Measurements from ENCODE around the gene DDX39B. TPM values are rescaled to one million over a fixed set of nuclear protein-coding genes. Genes with fewer than 3 reads are reported as not detected.

Gene DDX39B
- total RNA-seq (2022; extraction: Qiagen RNA extraction): 340 to 418 TPM (median 347 TPM) in 5 replicates

GRCh38 chr6:31541658-31542521 is at the start of gene DDX39B:
Gene DDX39B (minus strand): TSS chr6:31542003. CDS start chr6:31540532, 1,471 bp downstream.

GRCh38 chr6:31586008-31586407 is 44.2 kb upstream of the DDX39B start, which contains the start of gene LST1:
Gene LST1 (plus strand): TSS chr6:31586277. CDS start chr6:31587300, 1,023 bp downstream.

GRCh38 chr6:31582230-31582643 is 40.4 kb upstream of the DDX39B start, which contains the start of gene LTB:
Gene LTB (minus strand): TSS chr6:31582424. CDS start chr6:31582417, 7 bp downstream.

GRCh38 chr6:31575335-31575901 is 33.6 kb upstream of the DDX39B start, which contains the start of gene TNF:
Gene TNF (plus strand): TSS chr6:31575565. CDS start chr6:31575742, 177 bp downstream.

GRCh38 chr6:31572041-31572911 is 30.5 kb upstream of the DDX39B start, which contains the start of gene LTA:
Gene LTA (plus strand): TSS chr6:31572289. CDS start chr6:31572743, 454 bp downstream.

GRCh38 chr6:31546958-31547726 is 5.3 kb upstream of the DDX39B start, which contains the start of gene NFKBIL1:
Gene NFKBIL1 (plus strand): TSS chr6:31547608. CDS start chr6:31547695, 87 bp downstream.

GRCh38 chr6:31546339-31546957 is 4.6 kb upstream of the DDX39B start, which contains the start of gene ATP6V1G2:
Gene ATP6V1G2 (minus strand): TSS chr6:31546608. CDS start chr6:31546559, 49 bp downstream.

GRCh38 chr6:31528821-31529328 is 12.9 kb downstream of the DDX39B start, which contains the start of gene MCCD1:
Gene MCCD1 (plus strand): TSS chr6:31528962. CDS start chr6:31529015, 53 bp downstream.

GRCh38 chr6:31497531-31498476 is 44.0 kb downstream of the DDX39B start, which contains the start of gene MICB:
Gene MICB (plus strand): TSS chr6:31498145. CDS start chr6:31498194, 49 bp downstream.

Other genes with a start within 250 kb of the DDX39B start
- 18.9 to 30.6 TPM (median 26.0 TPM) in 5 replicates for gene HLA-B, start 184.8 kb downstream of the DDX39B start, total RNA-seq (2022; extraction: Qiagen RNA extraction)
- gene MICA, start 138.4 kb downstream of the DDX39B start, total RNA-seq (2022; extraction: Qiagen RNA extraction): 28.1 to 29.7 TPM (median 28.9 TPM) in 5 replicates
- 5.8 to 6.5 TPM (median 6.2 TPM) in 5 replicates for gene MICB, start 43.9 kb downstream of the DDX39B start, total RNA-seq (2022; extraction: Qiagen RNA extraction)
- not detected in 5 replicates for gene MCCD1, start 13.0 kb downstream of the DDX39B start, total RNA-seq (2022; extraction: Qiagen RNA extraction)
- 0.62 to 1.1 TPM (median 0.93 TPM) in 5 replicates for gene ATP6V1G2, start 4.6 kb upstream of the DDX39B start, total RNA-seq (2022; extraction: Qiagen RNA extraction)
- gene NFKBIL1, start 5.6 kb upstream of the DDX39B start, total RNA-seq (2022; extraction: Qiagen RNA extraction): 9.5 to 13.0 TPM (median 12.6 TPM) in 5 replicates
- gene LTA, start 30.3 kb upstream of the DDX39B start, total RNA-seq (2022; extraction: Qiagen RNA extraction): 0.07 to 0.23 TPM (median 0.08 TPM) in 3 of 5 replicates, not detected in the others
- gene TNF, start 33.6 kb upstream of the DDX39B start, total RNA-seq (2022; extraction: Qiagen RNA extraction): 0.07 to 0.08 TPM in 2 of 5 replicates, not detected in the others
- gene LTB, start 40.4 kb upstream of the DDX39B start, total RNA-seq (2022; extraction: Qiagen RNA extraction): 0.12 to 0.49 TPM (median 0.14 TPM) in 4 of 5 replicates, not detected in the other
- gene LST1, start 44.3 kb upstream of the DDX39B start, total RNA-seq (2022; extraction: Qiagen RNA extraction): 0.14 to 0.41 TPM (median 0.29 TPM) in 5 replicates
- gene NCR3, start 51.0 kb upstream of the DDX39B start, total RNA-seq (2022; extraction: Qiagen RNA extraction): not detected in 5 replicates
- gene AIF1, start 73.2 kb upstream of the DDX39B start, total RNA-seq (2022; extraction: Qiagen RNA extraction): not detected in 5 replicates
- 66.2 to 87.9 TPM (median 84.6 TPM) in 5 replicates for gene PRRC2A, start 78.7 kb upstream of the DDX39B start, total RNA-seq (2022; extraction: Qiagen RNA extraction)
- 117 to 150 TPM (median 136 TPM) in 5 replicates for gene BAG6, start 110.7 kb upstream of the DDX39B start, total RNA-seq (2022; extraction: Qiagen RNA extraction)
- gene APOM, start 113.9 kb upstream of the DDX39B start, total RNA-seq (2022; extraction: Qiagen RNA extraction): 2.9 to 3.7 TPM (median 3.1 TPM) in 5 replicates
- gene C6orf47, start 118.8 kb upstream of the DDX39B start, total RNA-seq (2022; extraction: Qiagen RNA extraction): 11.3 to 12.4 TPM (median 11.9 TPM) in 5 replicates
- gene GPANK1, start 123.0 kb upstream of the DDX39B start, total RNA-seq (2022; extraction: Qiagen RNA extraction): 7.8 to 11.3 TPM (median 10.1 TPM) in 5 replicates
- gene CSNK2B, start 124.1 kb upstream of the DDX39B start, total RNA-seq (2022; extraction: Qiagen RNA extraction): 169 to 183 TPM (median 179 TPM) in 5 replicates
- gene LY6G5B, start 128.0 kb upstream of the DDX39B start, total RNA-seq (2022; extraction: Qiagen RNA extraction): 2.7 to 4.2 TPM (median 3.2 TPM) in 5 replicates
- gene LY6G5C, start 139.1 kb upstream of the DDX39B start, total RNA-seq (2022; extraction: Qiagen RNA extraction): 1.2 to 1.7 TPM (median 1.4 TPM) in 5 replicates
- 14.2 to 17.5 TPM (median 16.7 TPM) in 5 replicates for gene ABHD16A, start 161.3 kb upstream of the DDX39B start, total RNA-seq (2022; extraction: Qiagen RNA extraction)
- gene LY6G6F, start 164.9 kb upstream of the DDX39B start, total RNA-seq (2022; extraction: Qiagen RNA extraction): not detected in 5 replicates
- not detected in 5 replicates for gene LY6G6D, start 173.3 kb upstream of the DDX39B start, total RNA-seq (2022; extraction: Qiagen RNA extraction)
- 0.08 to 0.14 TPM (median 0.09 TPM) in 3 of 5 replicates, not detected in the others for gene LY6G6C, start 179.7 kb upstream of the DDX39B start, total RNA-seq (2022; extraction: Qiagen RNA extraction)
- gene MPIG6B, start 181.4 kb upstream of the DDX39B start, total RNA-seq (2022; extraction: Qiagen RNA extraction): not detected in 5 replicates
- gene DDAH2, start 187.3 kb upstream of the DDX39B start, total RNA-seq (2022; extraction: Qiagen RNA extraction): 25.2 to 32.8 TPM (median 28.6 TPM) in 5 replicates
- 467 to 486 TPM (median 475 TPM) in 5 replicates for gene CLIC1, start 194.5 kb upstream of the DDX39B start, total RNA-seq (2022; extraction: Qiagen RNA extraction)
- gene MSH5, start 198.0 kb upstream of the DDX39B start, total RNA-seq (2022; extraction: Qiagen RNA extraction): 10.5 to 14.8 TPM (median 11.7 TPM) in 5 replicates
- 1.6 to 4.2 TPM (median 3.1 TPM) in 5 replicates for gene SAPCD1, start 220.7 kb upstream of the DDX39B start, total RNA-seq (2022; extraction: Qiagen RNA extraction)
- gene VWA7, start 235.3 kb upstream of the DDX39B start, total RNA-seq (2022; extraction: Qiagen RNA extraction): 1.3 to 1.9 TPM (median 1.5 TPM) in 5 replicates